T1000 (cell line): ENCODE results near the gene BRD1.
"Not testable (repeated sequence)": the region's sequence is repeated elsewhere in the genome, so short reads cannot be mapped to it uniquely, and the experiment has no call there.

Experiments
- DNase-seq: peaks from one replicate; lab custom pipeline; 2025; ENCODE audit warnings: mixed read lengths; lab: John Stamatoyannopoulos, UW

The BRD1 gene

GRCh38 chr22:49853981-49854831 lies 26.5 kb upstream of the BRD1 start:
- no peak for DNase-seq

GRCh38 chr22:49852898-49853894 lies 25.5 kb upstream of the BRD1 start, which contains the start of gene ZBED4:
Gene ZBED4, plus strand, starts transcription at chr22:49853844. Its CDS starts 29,819 bp downstream, at chr22:49883663.
- peak; percentile 91 for DNase-seq

- not testable (repeated sequence) for DNase-seq
Measured at GRCh38 chr22:49852568-49852897, 24.9 kb upstream of the BRD1 start.

GRCh38 chr22:49850959-49851802 lies 23.5 kb upstream of the BRD1 start:
- DNase-seq, result no peak

GRCh38 chr22:49850021-49850911 lies 22.6 kb upstream of the BRD1 start:
- no peak for DNase-seq

GRCh38 chr22:49849161-49850020 lies 21.7 kb upstream of the BRD1 start:
- no peak for DNase-seq

- DNase-seq, result no peak
Measured at GRCh38 chr22:49848690-49849160, 21.1 kb upstream of the BRD1 start.

- no peak for DNase-seq
Measured at GRCh38 chr22:49847751-49848689, 20.3 kb upstream of the BRD1 start.

GRCh38 chr22:49845666-49846459 lies 18.2 kb upstream of the BRD1 start:
- DNase-seq, result no peak

- DNase-seq, result no peak
Measured at GRCh38 chr22:49845241-49845640, 17.6 kb upstream of the BRD1 start.

GRCh38 chr22:49838771-49839717 lies 11.4 kb upstream of the BRD1 start:
- no peak for DNase-seq

GRCh38 chr22:49833340-49834007 lies 5.8 kb upstream of the BRD1 start:
- no peak for DNase-seq

- no peak for DNase-seq
Measured at GRCh38 chr22:49829044-49829853, 1.6 kb upstream of the BRD1 start.

GRCh38 chr22:49828599-49828965 lies 909 bp upstream of the BRD1 start:
- DNase-seq, result no peak

- DNase-seq, result no peak
Measured at GRCh38 chr22:49827271-49827852, 311 bp downstream of the BRD1 start.
